ENCODE data around the gene MAIP1. TPM values are rescaled to one million over a fixed set of nuclear protein-coding genes. Genes with fewer than 3 reads are reported as not detected.

MAIP1 gene
- total and polyA plus RNA-seq, 9 of the 15 experiments (the other 6 are each of a cell fraction or from before 2014, with no cell fraction given), result 3.6 to 30.0 (median 24.5) TPM

DNA sequence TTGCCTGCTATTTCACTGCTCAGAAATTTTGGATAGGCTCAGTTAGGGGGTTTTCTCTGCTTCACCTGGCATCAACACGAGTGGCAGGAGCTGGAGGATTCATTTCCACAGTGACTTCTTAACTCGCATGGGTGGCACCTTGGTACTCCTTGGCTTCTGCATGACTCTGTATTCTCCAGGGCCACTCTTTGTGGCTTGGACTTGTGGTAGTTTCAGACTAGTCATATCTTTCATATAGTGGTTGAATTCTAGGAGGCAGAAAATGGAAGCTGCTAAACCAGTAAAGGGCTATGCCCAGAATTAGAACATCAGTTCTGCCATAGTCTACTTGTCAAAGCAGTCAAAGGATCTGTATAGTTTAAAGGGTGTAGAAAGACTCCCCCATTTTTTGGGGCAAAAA, 6.8 kb downstream of the MAIP1 start:
- ATAC-seq (no peak), FAIRE-seq (no peak), DNase-seq (ENCODE audit: extremely low read depth in 1 of 4, low spot score in 3 of 4) (no peak)
- no peak overlapping the region for H3K27ac ChIP-seq (ENCODE audit: extremely low read depth, low read depth, low read length)
- no peaks in the 10 kb centered on the region for H3K9me3 ChIP-seq (replicated peaks; ENCODE audit: control insufficient read depth, insufficient read depth, low read depth, low read length)
- H3K9me1 ChIP-seq (ENCODE audit: control insufficient read depth, insufficient read depth, low read length), result no peaks in the 10 kb centered on the region
- no peak overlapping the region for H2AFZ ChIP-seq (ENCODE audit: low read depth, low read length)
- no peaks in the 10 kb centered on the region for H3K27me3 ChIP-seq (ENCODE audit: control insufficient read depth in 2 of 2, insufficient read depth in 2 of 2, low read length in 2 of 2)
- intact Hi-C loops (cut with micrococcal nuclease), result no loop called here
- no peak overlapping the region for H3K4me2 ChIP-seq (ENCODE audit: insufficient read depth, low read length)
- H3K4me3 ChIP-seq, result no peak overlapping the region
- no peak overlapping the region for H3K9ac ChIP-seq (ENCODE audit: insufficient read depth in 1 of 2, low read depth in 2 of 2, low read length in 2 of 2)
- CTCF ChIA-PET (ENCODE audit: low intra/inter-chr PET ratio), result no interaction called here
- H3K4me1 ChIP-seq (replicated peaks in 1 of 2; ENCODE audit: control insufficient read depth in 2 of 2, insufficient read depth in 2 of 2, low read length in 2 of 2), result peaks cover 0 to under 1% of the 10 kb centered on the region in 2 experiments; a peak in 1 of 5 replicates
- in situ Hi-C loops (cut with MboI), result loop anchor here (25.0 kb wide), 1 partner anchor 1250 kb away; no protein-coding TSS in a partner anchor
- no peaks in the 10 kb centered on the region for H4K20me1 ChIP-seq (replicated peaks; ENCODE audit: control insufficient read depth, insufficient read depth, low read length)
- no TSS peak for BruUV-seq (replicated peaks)
- H3K79me2 ChIP-seq (ENCODE audit: control insufficient read depth, insufficient read depth, low read length), result peaks cover 23% of the 10 kb centered on the region
- WGBS (ENCODE audit: insufficient coverage, low coverage, missing lambda C conversion rate), result 90% methylated on average over 2 of the region's 2 CpGs
- peaks cover 82% of the 10 kb centered on the region for H3K36me3 ChIP-seq (ENCODE audit: control insufficient read depth, insufficient read depth, low read length)
- POLR2A ChIA-PET, result interaction anchor here (0.7 kb wide), 1 partner anchor 222 kb away, joined by 3 read pairs; no protein-coding TSS in a partner anchor
- TF ChIP-seq MEF2A (IDR thresholded peaks at IDR 0.05; ENCODE audit: control insufficient read depth, low read depth, low read length) (no peak), JUN (IDR thresholded peaks at IDR 0.05; ENCODE audit: borderline replicate concordance, low read depth, low read length) (no peak), JUN (CRISPR knock-in tag; IDR thresholded peaks at IDR 0.05; ENCODE audit: borderline replicate concordance) (no peak), ARHGAP35 (IDR thresholded peaks at IDR 0.05; ENCODE audit: partially characterized antibody) (no peak), NCOR1 (IDR thresholded peaks at IDR 0.05) (no peak), NEUROD1 (IDR thresholded peaks at IDR 0.05; ENCODE audit: borderline replicate concordance, low read depth, low read length, partially characterized antibody) (no peak), COPS2 (conservative IDR thresholded peaks at IDR 0.05) (no peak), RCOR1 (IDR thresholded peaks at IDR 0.05; ENCODE audit: borderline replicate concordance in 1 of 2, low read depth in 2 of 2, low read length in 2 of 2) (no peak), ZNF830 (CRISPR knock-in tag; IDR thresholded peaks at IDR 0.05) (no peak), SMAD2 (IDR thresholded peaks at IDR 0.05; ENCODE audit: low read depth, low read length) (no peak), TEAD1 (CRISPR knock-in tag; IDR thresholded peaks at IDR 0.05) (no peak)
- TF ChIP-seq, protein P1, sequence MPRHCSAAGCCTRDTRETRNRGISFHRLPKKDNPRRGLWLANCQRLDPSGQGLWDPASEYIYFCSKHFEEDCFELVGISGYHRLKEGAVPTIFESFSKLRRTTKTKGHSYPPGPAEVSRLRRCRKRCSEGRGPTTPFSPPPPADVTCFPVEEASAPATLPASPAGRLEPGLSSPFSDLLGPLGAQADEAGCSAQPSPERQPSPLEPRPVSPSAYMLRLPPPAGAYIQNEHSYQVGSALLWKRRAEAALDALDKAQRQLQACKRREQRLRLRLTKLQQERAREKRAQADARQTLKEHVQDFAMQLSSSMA (CRISPR knock-in tag; IDR thresholded peaks at IDR 0.05), result no peak
- TF ChIP-seq, protein P2, sequence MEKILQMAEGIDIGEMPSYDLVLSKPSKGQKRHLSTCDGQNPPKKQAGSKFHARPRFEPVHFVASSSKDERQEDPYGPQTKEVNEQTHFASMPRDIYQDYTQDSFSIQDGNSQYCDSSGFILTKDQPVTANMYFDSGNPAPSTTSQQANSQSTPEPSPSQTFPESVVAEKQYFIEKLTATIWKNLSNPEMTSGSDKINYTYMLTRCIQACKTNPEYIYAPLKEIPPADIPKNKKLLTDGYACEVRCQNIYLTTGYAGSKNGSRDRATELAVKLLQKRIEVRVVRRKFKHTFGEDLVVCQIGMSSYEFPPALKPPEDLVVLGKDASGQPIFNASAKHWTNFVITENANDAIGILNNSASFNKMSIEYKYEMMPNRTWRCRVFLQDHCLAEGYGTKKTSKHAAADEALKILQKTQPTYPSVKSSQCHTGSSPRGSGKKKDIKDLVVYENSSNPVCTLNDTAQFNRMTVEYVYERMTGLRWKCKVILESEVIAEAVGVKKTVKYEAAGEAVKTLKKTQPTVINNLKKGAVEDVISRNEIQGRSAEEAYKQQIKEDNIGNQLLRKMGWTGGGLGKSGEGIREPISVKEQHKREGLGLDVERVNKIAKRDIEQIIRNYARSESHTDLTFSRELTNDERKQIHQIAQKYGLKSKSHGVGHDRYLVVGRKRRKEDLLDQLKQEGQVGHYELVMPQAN (IDR thresholded peaks at IDR 0.05; ENCODE audit: borderline replicate concordance), result no peak
- TF ChIP-seq, protein P3, sequence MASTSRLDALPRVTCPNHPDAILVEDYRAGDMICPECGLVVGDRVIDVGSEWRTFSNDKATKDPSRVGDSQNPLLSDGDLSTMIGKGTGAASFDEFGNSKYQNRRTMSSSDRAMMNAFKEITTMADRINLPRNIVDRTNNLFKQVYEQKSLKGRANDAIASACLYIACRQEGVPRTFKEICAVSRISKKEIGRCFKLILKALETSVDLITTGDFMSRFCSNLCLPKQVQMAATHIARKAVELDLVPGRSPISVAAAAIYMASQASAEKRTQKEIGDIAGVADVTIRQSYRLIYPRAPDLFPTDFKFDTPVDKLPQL (IDR thresholded peaks at IDR 0.05; ENCODE audit: extremely low read depth, insufficient read length), result no peak
- TF ChIP-seq, protein P4, sequence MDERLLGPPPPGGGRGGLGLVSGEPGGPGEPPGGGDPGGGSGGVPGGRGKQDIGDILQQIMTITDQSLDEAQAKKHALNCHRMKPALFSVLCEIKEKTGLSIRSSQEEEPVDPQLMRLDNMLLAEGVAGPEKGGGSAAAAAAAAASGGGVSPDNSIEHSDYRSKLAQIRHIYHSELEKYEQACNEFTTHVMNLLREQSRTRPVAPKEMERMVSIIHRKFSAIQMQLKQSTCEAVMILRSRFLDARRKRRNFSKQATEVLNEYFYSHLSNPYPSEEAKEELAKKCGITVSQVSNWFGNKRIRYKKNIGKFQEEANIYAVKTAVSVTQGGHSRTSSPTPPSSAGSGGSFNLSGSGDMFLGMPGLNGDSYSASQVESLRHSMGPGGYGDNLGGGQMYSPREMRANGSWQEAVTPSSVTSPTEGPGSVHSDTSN (CRISPR knock-in tag; IDR thresholded peaks at IDR 0.05; ENCODE audit: low read depth), result no peak
- TF ChIP-seq, protein P4 (tag; conservative IDR thresholded peaks at IDR 0.05; ENCODE audit: low read depth), result no peak
- TF ChIP-seq, protein P5, sequence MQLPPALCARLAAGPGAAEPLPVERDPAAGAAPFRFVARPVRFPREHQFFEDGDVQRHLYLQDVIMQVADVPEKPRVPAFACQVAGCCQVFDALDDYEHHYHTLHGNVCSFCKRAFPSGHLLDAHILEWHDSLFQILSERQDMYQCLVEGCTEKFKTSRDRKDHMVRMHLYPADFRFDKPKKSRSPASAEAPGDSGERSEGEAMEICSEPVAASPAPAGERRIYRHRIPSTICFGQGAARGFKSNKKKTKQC (CRISPR knock-in tag; IDR thresholded peaks at IDR 0.05), result no peak

All from K562 (cell line).